Head of caudate nucleus (tissue), 42 donors: ENCODE data around the gene FLOT2.
A peak's percentile ranks its signal among the peaks of the same experiment; 100 is the strongest.
"Not testable (repeated sequence)": the region's sequence is repeated elsewhere in the genome, so short reads cannot be mapped to it uniquely, and the experiment has no call there.

Experiments used
- DNase-seq, 42 donors: peaks; one replicate each; pipeline versions ENCODE4 v3.0.0 to v3.0.0-alpha.2; 2020 to 2021; ENCODE audit warnings: mixed read lengths in 7 of 42
- intact Hi-C: fragments of 100-400 bp; cut with DNase I; formaldehyde crosslinking; loops from one replicate; pipeline ENCODE4 v1.15.0; 2022

Gene FLOT2

GRCh38 chr17:28918295-28918694 is 20.8 kb upstream of the FLOT2 start:
- intact Hi-C loops, result loop anchor here (10.0 kb wide), 1 partner anchor 153 kb away; no protein-coding TSS in a partner anchor
- DNase-seq, result no peak

GRCh38 chr17:28917465-28917864 is 19.9 kb upstream of the FLOT2 start:
- intact Hi-C loops, result loop anchor here (10.0 kb wide), 1 partner anchor 153 kb away; no protein-coding TSS in a partner anchor
- DNase-seq, result no peak

- intact Hi-C loops, result loop anchor here (10.0 kb wide), 1 partner anchor 152 kb away; no protein-coding TSS in a partner anchor
- DNase-seq, result no peak
Measured at GRCh38 chr17:28917029-28917428, 19.5 kb upstream of the FLOT2 start.

- intact Hi-C loops, result loop anchor here (10.0 kb wide), 1 partner anchor 152 kb away; no protein-coding TSS in a partner anchor
- DNase-seq, result peak in 37 of 42 donors; percentile 28 to 82 (median 51)
Measured at GRCh38 chr17:28916302-28916934, 18.9 kb upstream of the FLOT2 start.

GRCh38 chr17:28912938-28913333 is 15.4 kb upstream of the FLOT2 start:
- intact Hi-C loops, result loop anchor here (10.0 kb wide), 1 partner anchor 148 kb away; no protein-coding TSS in a partner anchor
- DNase-seq, result peak in 2 of 42 donors; percentile 38 to 56

- intact Hi-C loops, result loop anchor here (10.0 kb wide), 1 partner anchor 148 kb away; no protein-coding TSS in a partner anchor
- peak in 5 of 42 donors; percentile 22 to 58 (median 46) for DNase-seq
Measured at GRCh38 chr17:28912281-28912937, 14.9 kb upstream of the FLOT2 start.

DNA sequence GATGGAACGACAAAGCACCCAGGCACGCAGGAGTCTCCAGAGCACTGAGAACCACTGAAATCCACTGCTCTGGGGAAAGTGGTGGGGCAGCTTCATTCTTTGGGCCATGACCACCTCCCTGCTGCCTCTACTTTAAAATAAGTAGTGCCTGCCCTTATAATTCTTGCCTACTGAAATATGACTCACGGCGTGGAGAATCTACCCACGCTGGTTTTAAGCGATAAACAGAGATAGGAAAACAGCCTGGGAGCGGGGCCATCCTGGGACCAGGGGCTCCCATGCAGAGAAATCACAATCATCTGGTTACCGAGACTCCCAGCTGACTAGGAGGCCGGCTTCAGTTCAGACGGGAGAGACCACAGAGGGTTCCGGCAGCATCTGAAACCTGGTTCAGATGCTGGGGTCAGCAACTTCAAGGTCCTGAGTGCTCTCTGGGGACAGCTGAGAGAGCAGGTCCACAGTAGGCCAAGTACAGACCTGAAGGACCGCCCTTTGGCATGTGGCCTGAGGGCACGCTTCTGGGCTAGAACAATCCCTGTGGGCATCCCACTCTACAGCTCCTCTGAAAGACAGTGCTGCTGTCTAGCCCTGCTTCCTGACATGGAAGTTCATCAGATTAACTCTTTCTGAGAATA is 14.0 kb upstream of the FLOT2 start:
- no peak for DNase-seq
- intact Hi-C loops, result loop anchor here (10.0 kb wide), 1 partner anchor 147 kb away; no protein-coding TSS in a partner anchor

GRCh38 chr17:28910534-28910933 is 13.0 kb upstream of the FLOT2 start:
- intact Hi-C loops, result loop anchor here (10.0 kb wide), 1 partner anchor 146 kb away; no protein-coding TSS in a partner anchor

DNA sequence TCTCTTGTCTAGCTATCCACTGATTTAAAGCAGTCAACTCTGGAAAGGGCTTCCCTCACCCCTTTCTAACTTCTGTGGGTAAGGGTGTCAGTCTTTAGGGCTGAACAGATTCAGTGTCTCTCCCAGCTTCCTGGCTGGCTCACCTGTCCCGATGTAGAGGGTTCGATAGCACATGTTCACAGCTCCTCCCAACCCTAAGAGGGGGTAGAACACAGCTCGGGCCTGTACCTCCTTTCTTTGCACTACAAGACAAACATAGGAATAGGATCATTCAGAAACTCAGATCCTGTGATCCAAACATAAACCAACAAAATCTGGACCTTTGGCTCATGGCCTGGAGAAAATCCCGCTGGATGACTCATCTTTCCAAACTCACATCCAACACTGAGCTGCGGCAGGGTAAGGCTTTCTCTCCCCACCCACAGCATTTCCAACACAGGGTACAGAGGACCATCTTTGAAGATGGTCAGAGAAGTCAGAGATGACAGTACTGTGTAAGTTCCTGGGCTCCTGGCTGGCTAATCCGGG is 11.2 kb upstream of the FLOT2 start:
- intact Hi-C loops, result loop anchor here (10.0 kb wide), 1 partner anchor 184 kb away; the partner anchor contains the start of genes NEK8 and TLCD1
- peak in 1 of 42 donors; percentile 29 for DNase-seq

More at GRCh38 chr17:28910534-28910933, 13.0 kb upstream of the FLOT2 start:
- DNase-seq, result no peak

GRCh38 chr17:28907709-28908475 is 10.4 kb upstream of the FLOT2 start:
- intact Hi-C loops, result loop anchor here (10.0 kb wide), 1 partner anchor 183 kb away; the partner anchor contains the start of genes NEK8 and TLCD1
- peak in 1 of 42 donors; percentile 18 for DNase-seq

DNA sequence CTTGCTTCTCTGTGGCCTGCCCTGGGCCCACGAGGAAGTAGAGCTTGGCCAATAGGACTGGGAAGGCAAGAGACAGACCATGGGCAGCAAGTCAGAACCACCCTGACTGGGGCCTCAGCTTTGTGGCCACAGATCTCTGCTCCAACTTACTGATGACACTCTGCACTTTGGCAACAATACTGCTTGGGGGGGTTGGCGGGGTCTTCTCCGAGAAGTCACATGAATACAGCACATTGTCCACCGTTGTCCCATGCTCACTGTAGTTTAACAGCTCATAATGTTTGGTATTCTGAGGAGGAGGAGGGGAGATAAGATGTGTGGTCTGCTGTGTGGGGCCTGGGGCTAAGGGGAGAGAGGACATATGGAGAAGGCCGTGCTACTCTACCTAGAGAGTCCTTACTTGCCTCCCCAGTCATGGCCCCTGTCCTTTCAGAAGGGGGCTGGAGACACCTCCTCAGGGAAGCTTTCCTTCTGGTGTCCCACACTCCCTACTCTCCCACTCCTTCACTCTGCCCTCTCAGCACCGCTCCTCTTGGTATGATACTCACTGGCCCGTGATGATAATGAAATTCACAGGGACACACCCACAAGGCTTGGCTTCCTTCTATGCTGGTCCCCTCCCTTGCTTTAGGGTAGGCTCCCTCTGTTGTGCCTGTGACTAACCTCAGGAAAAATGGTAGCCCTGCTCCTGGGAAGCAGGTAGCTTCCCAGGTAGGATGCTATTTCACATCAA is 9.3 kb upstream of the FLOT2 start:
- peak in 19 of 42 donors; percentile 21 to 72 (median 50) for DNase-seq
- intact Hi-C loops, result loop anchor here (10.0 kb wide), 1 partner anchor 182 kb away; the partner anchor contains the start of genes NEK8 and TLCD1

- intact Hi-C loops, result loop anchor here (10.0 kb wide), 1 partner anchor 181 kb away; the partner anchor contains the start of genes NEK8 and TLCD1
- peak in 16 of 42 donors; percentile 17 to 73 (median 36) for DNase-seq
Measured at GRCh38 chr17:28906276-28906675, 8.7 kb upstream of the FLOT2 start.

- intact Hi-C loops, result loop anchor here (5.0 to 10.0 kb wide), 2 partner anchors 43 to 180 kb away; partner anchors contain the start of genes NEK8 and TLCD1
- DNase-seq, result no peak
Measured at GRCh38 chr17:28904800-28905199, 7.3 kb upstream of the FLOT2 start.

DNA sequence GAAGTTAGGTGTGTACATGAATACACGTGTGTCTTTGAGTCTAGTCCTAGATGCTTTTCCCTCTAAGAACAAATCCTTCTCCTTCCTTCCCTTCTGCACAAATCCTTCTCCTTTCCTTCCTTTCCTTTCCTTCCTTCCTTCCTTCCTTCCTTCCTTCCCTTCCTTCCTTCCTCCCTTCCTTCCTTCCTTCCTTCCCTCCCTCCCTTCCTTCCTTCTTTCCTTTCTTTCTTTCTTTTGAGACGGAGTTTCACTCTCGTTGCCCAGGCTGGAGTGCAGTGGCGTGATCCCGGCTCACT is 6.0 kb upstream of the FLOT2 start:
- DNase-seq, result not testable (repeated sequence)
- intact Hi-C loops, result loop anchor here (5.0 to 10.0 kb wide), 2 partner anchors 44 to 179 kb away; partner anchors contain the start of genes NEK8 and TLCD1

GRCh38 chr17:28902819-28903545 is 5.4 kb upstream of the FLOT2 start, which contains the start of gene DHRS13:
TSS of gene DHRS13 (minus strand) at chr17:28903079. CDS start at chr17:28902944, 135 bp downstream.
- intact Hi-C loops, result loop anchor here (5.0 to 10.0 kb wide), 2 partner anchors 44 to 178 kb away; partner anchors contain the start of genes NEK8 and TLCD1
- DNase-seq, result peak in 41 of 42 donors; percentile 52 to 93 (median 85)
